IMR-90 (cell line): ENCODE measurements around the gene IAPP. TPM values are rescaled to one million over a fixed set of nuclear protein-coding genes. Genes with fewer than 3 reads are reported as not detected.

ENCODE experiments used
- ATAC-seq: fragments of 200-7000 bp; cut with Tn5 transposase; 2 replicates; pipeline ENCODE4 v1.9.1; 2020; ENCODE audit warnings: low read depth, mild to moderate bottlenecking, moderate library complexity
- BruUV-seq: library from RNA; stranded (reverse); fragments of 400-500 nt; replicated peaks from 2 replicates; lab custom pipeline; 2021; lab: Mats Ljungman, UMichigan
- CTCF ChIA-PET: fragments of 300-600 bp; formaldehyde crosslinking; extraction: SDS; loops from one replicate; lab custom pipeline; 2021; ENCODE audit warnings: antibody characterized with exemption; lab: Yijun Ruan, JAX
- POLR2A ChIA-PET: fragments of 300-600 bp; sonication (Branson Sonifier 250); formaldehyde crosslinking; loops from one replicate; lab custom pipeline; 2022; ENCODE audit warnings: antibody characterized with exemption; ENCODE audit not compliant: unreplicated experiment; lab: Charles Lee
- DNase-seq: peaks from one replicate; pipeline ENCODE4 v3.0.0; 2013
- H2AFZ ChIP-seq: replicated peaks from 2 replicates; pipeline ENCODE3; 2013; ENCODE audit warnings: low read length, mild to moderate bottlenecking; ENCODE audit not compliant: poor library complexity
- H2AK5ac ChIP-seq: 2 replicates; pipeline ENCODE4 v1.6.1; 2013; ENCODE audit warnings: low read depth, low read length, inconsistent platforms
- H2AK9ac ChIP-seq: replicated peaks from 2 replicates; pipeline ENCODE3; 2013; ENCODE audit warnings: mild to moderate bottlenecking, low read depth, low read length, moderate library complexity; ENCODE audit not compliant: poor library complexity
- H2BK120ac ChIP-seq: 2 replicates; pipeline ENCODE4 v1.6.1; 2013; ENCODE audit warnings: low read depth, low read length, inconsistent platforms
- H2BK15ac ChIP-seq: 3 replicates; pipeline ENCODE4 v1.6.1; 2013; ENCODE audit warnings: low read depth, low read length, inconsistent platforms
- H2BK20ac ChIP-seq: 2 replicates; pipeline ENCODE4 v1.6.1; 2013; ENCODE audit warnings: low read depth, mild to moderate bottlenecking, inconsistent platforms, low read length, moderate library complexity
- H2BK5ac ChIP-seq: 2 replicates; pipeline ENCODE4 v1.6.1; 2013; ENCODE audit warnings: mild to moderate bottlenecking, low read depth, low read length, inconsistent platforms; ENCODE audit not compliant: poor library complexity, severe bottlenecking
- H3K14ac ChIP-seq: replicated peaks from 2 replicates; pipeline ENCODE4 v1.6.1; 2013; ENCODE audit warnings: low read depth, low read length, inconsistent platforms
- H3K18ac ChIP-seq: 2 replicates; pipeline ENCODE4 v1.6.1; 2013; ENCODE audit warnings: low read depth, low read length, control low read depth
- H3K23ac ChIP-seq: 2 replicates; pipeline ENCODE4 v1.6.1; 2013; ENCODE audit warnings: low read depth, low read length, inconsistent platforms
- H3K27ac ChIP-seq: 2 replicates; pipeline ENCODE4 v1.5.1; 2013; ENCODE audit warnings: mild to moderate bottlenecking, control low read depth, low read length; ENCODE audit not compliant: insufficient read depth
- H3K27me3 ChIP-seq: 2 replicates; pipeline ENCODE4 v1.6.1; 2013; ENCODE audit warnings: low read length; ENCODE audit not compliant: control insufficient read depth, insufficient read depth
- H3K36me3 ChIP-seq: 2 replicates; pipeline ENCODE4 v1.6.1; 2013; ENCODE audit warnings: low read length, mixed read lengths; ENCODE audit not compliant: control insufficient read depth, insufficient read depth
- H3K4ac ChIP-seq: 2 replicates; pipeline ENCODE4 v1.6.1; 2013; ENCODE audit warnings: low read depth, low read length, inconsistent platforms
- H3K4me1 ChIP-seq: 2 replicates; pipeline ENCODE4 v1.6.1; 2013; ENCODE audit warnings: low read length, mixed read lengths; ENCODE audit not compliant: control insufficient read depth, insufficient read depth
- H3K4me2 ChIP-seq: 2 replicates; pipeline ENCODE4 v1.6.1; 2013; ENCODE audit warnings: low read depth, mild to moderate bottlenecking, control low read depth, low read length, moderate library complexity
- H3K4me3 ChIP-seq: 2 replicates; pipeline ENCODE4 v1.5.1; 2013; ENCODE audit warnings: low read depth, mild to moderate bottlenecking, control low read depth, low read length, moderate library complexity; ENCODE audit not compliant: insufficient read depth
- H3K56ac ChIP-seq: 2 replicates; pipeline ENCODE4 v1.6.1; 2013; ENCODE audit warnings: low read length, inconsistent platforms; ENCODE audit not compliant: insufficient read depth; ENCODE audit errors: extremely low read depth
- H3K79me1 ChIP-seq, 2 experiments: 2 replicates each; pipeline ENCODE4 v1.6.1; 2013; ENCODE audit warnings: low read length in 2 of 2, inconsistent platforms in 1 of 2, low read depth in 1 of 2
- H3K9ac ChIP-seq: 2 replicates; pipeline ENCODE4 v1.6.1; 2013; ENCODE audit warnings: low read depth, low read length, control low read depth
- H3K9me1 ChIP-seq: 2 replicates; pipeline ENCODE4 v1.6.1; 2013; ENCODE audit warnings: low read length, inconsistent platforms; ENCODE audit not compliant: insufficient read depth
- H3K9me3 ChIP-seq: 2 replicates; pipeline ENCODE4 v1.6.1; 2013; ENCODE audit warnings: low read length; ENCODE audit not compliant: control insufficient read depth, insufficient read depth
- H4K20me1 ChIP-seq: 2 replicates; pipeline ENCODE4 v1.6.1; 2013; ENCODE audit warnings: low read length, inconsistent platforms; ENCODE audit not compliant: insufficient read depth
- H4K5ac ChIP-seq: 2 replicates; pipeline ENCODE4 v1.6.1; 2013; ENCODE audit warnings: mild to moderate bottlenecking, low read depth, low read length, control low read depth
- H4K8ac ChIP-seq, 2 experiments: 2 replicates each; pipeline ENCODE4 v1.6.1; 2013; ENCODE audit warnings: low read depth in 2 of 2, low read length in 2 of 2, control low read depth in 1 of 2, inconsistent platforms in 1 of 2
- H4K91ac ChIP-seq: 2 replicates; pipeline ENCODE4 v1.6.1; 2013; ENCODE audit warnings: low read depth, low read length, inconsistent platforms; ENCODE audit not compliant: insufficient read depth
- BHLHE40 ChIP-seq: fragments of 150-350 bp; IDR thresholded peaks from 2 replicates; pipeline ENCODE4 v1.6.1; 2016; ENCODE audit warnings: mild to moderate bottlenecking, low read depth, low read length
- CEBPB ChIP-seq: IDR thresholded peaks from 2 replicates; pipeline ENCODE4 v1.6.1; 2012; ENCODE audit warnings: low read depth, low read length, improper control_type of control experiment
- CHD1 ChIP-seq: IDR thresholded peaks from 2 replicates; pipeline ENCODE4 v1.6.1; 2012; ENCODE audit warnings: low read depth, low read length, improper control_type of control experiment
- MAFK ChIP-seq: IDR thresholded peaks from 2 replicates; pipeline ENCODE4 v1.6.1; 2012; ENCODE audit warnings: low read depth, low read length, improper control_type of control experiment
- MAZ ChIP-seq: IDR thresholded peaks from 2 replicates; pipeline ENCODE4 v1.6.1; 2012; ENCODE audit warnings: low read depth, mild to moderate bottlenecking, low read length, improper control_type of control experiment, moderate library complexity, borderline replicate concordance
- MXI1 ChIP-seq: IDR thresholded peaks from 2 replicates; pipeline ENCODE4 v1.6.1; 2012; ENCODE audit warnings: low read depth, mild to moderate bottlenecking, low read length, moderate library complexity, borderline replicate concordance
- NFE2L2 ChIP-seq: fragments of 150-350 bp; IDR thresholded peaks from 2 replicates; pipeline ENCODE4 v1.6.1; 2016; ENCODE audit warnings: low read depth, mild to moderate bottlenecking, low read length
- RAD21 ChIP-seq: IDR thresholded peaks from 2 replicates; pipeline ENCODE4 v1.6.1; 2012; ENCODE audit warnings: low read length, improper control_type of control experiment
- RFX5 ChIP-seq: IDR thresholded peaks from 2 replicates; pipeline ENCODE4 v1.8.0; 2012; ENCODE audit warnings: low read depth, mild to moderate bottlenecking, low read length, moderate library complexity
- SMC3 ChIP-seq: fragments of 150-350 bp; IDR thresholded peaks from 2 replicates; pipeline ENCODE4 v1.6.1; 2016; ENCODE audit warnings: low read depth, mild to moderate bottlenecking, antibody characterized with exemption, low read length, moderate library complexity
- WGBS, 2 experiments: methylation state at CpG; one replicate each; pipeline versions ENCODE4 v1.1.5 to v1.1.7; 2013; ENCODE audit warnings: missing lambda C conversion rate in 2 of 2; ENCODE audit not compliant: insufficient read length in 1 of 2; ENCODE audit errors: extremely low coverage in 2 of 2; 5-methylcytosine and 5-hydroxymethylcytosine counted together
- dilution Hi-C: fragments of 300-500 bp; cut with HindIII; formaldehyde crosslinking; loops from one replicate; pipeline ENCODE4 v1.14.3; 2018; ENCODE audit warnings: low sequenced_read_pairs; ENCODE audit not compliant: unreplicated experiment
- in situ Hi-C: fragments of 300-500 bp; cut with MboI; formaldehyde crosslinking; loops from 3 replicates; pipeline ENCODE4 v1.14.3; 2019; ENCODE audit warnings: low sequenced_read_pairs, inconsistent platforms, mixed read lengths
- intact Hi-C: fragments of 100-400 bp; cut with micrococcal nuclease; formaldehyde crosslinking; loops from 2 replicates; pipeline ENCODE4 v1.10.0; 2022
- polyA plus RNA-seq, 3 experiments: library from polyadenylated mRNA; depleted of rRNA; stranded (reverse); fragments of >200 nt; gene quantifications; 2 replicates each; pipeline ENCODE4 v1.2.3, GENCODE V29; 2012; ENCODE audit warnings: low replicate concordance in 1 of 3
- total RNA-seq: library from RNA; depleted of rRNA; stranded (reverse); fragments of >200 nt; gene quantifications from 2 replicates; pipeline ENCODE4 v1.2.3, GENCODE V29; 2012
- TF ChIP-seq, protein P1 (sequence below): conservative IDR thresholded peaks from 2 replicates; pipeline ENCODE4 v1.5.1; 2012; ENCODE audit warnings: mild to moderate bottlenecking, low read depth, low read length, improper control_type of control experiment
- TF ChIP-seq, protein P2 (sequence below): fragments of 150-350 bp; IDR thresholded peaks from 2 replicates; pipeline ENCODE4 v1.6.1; 2016; ENCODE audit warnings: low read depth, mild to moderate bottlenecking, low read length, moderate library complexity, borderline replicate concordance
- TF ChIP-seq, protein P3 (sequence below): fragments of 150-350 bp; IDR thresholded peaks from 2 replicates; pipeline ENCODE4 v1.6.1; 2017; ENCODE audit warnings: mild to moderate bottlenecking, antibody characterized with exemption, low read length, low read depth

Gene IAPP
- total and polyA plus RNA-seq, 2 of the 4 experiments (the other 2 are of a cell fraction), result not detected

DNA sequence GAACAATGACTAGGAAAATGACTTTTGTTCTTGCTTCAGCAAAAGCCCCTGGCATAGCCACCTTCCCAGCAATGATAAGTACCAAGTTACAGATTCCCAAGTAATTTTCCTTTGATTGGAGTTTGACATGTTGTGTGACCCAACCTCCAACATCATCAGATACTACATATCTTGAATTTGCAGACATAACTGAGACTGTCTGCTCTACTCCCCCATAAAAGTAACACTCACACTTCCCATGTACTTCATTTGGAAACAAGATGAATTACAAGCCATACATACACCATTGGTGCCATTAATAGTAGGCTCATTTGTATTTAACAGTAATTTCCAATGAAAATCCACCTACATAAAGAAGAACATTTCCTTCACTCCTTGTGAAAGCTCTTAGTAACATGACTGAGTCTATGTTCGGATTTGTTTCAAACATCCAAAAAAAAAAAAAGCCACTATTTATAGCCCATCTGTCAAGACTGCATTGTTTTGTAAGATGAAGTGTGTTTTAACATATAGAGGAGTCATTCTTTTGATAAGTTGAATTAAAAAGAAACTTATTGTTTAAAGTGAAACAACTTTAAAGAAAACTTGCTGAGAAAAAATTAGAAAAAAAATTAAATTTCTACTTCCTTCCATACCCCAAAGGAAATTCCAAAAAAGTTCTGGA, 26.0 kb upstream of the IAPP start:
- no peak for ATAC-seq
- in situ Hi-C loops, result no loop called here
- no TSS peak for BruUV-seq

More for the DNA sequence above, 26.0 kb upstream of the IAPP start:
- no peaks in the 10 kb centered on the region for H3K79me1 ChIP-seq
- H4K20me1 ChIP-seq, result no peaks in the 10 kb centered on the region
- no peak overlapping the region for H3K18ac ChIP-seq
- no peaks in the 10 kb centered on the region for H3K4me1 ChIP-seq
- no peak overlapping the region for H4K91ac ChIP-seq
- CTCF ChIA-PET, result no interaction called here
- DNase-seq, result no peak
- H3K27ac ChIP-seq, result no peak overlapping the region
- H3K23ac ChIP-seq, result no peak overlapping the region
- H2BK15ac ChIP-seq, result no peak overlapping the region
- intact Hi-C loops, result no loop called here
- H3K36me3 ChIP-seq, result no peaks in the 10 kb centered on the region
- no peak overlapping the region for H2BK5ac ChIP-seq
- TF ChIP-seq CEBPB (no peak), RAD21 (no peak), CHD1 (no peak), MAZ (no peak), MAFK (no peak), RFX5 (no peak), BHLHE40 (no peak), NFE2L2 (no peak), MXI1 (no peak), SMC3 (no peak)
- TF ChIP-seq, protein P1, sequence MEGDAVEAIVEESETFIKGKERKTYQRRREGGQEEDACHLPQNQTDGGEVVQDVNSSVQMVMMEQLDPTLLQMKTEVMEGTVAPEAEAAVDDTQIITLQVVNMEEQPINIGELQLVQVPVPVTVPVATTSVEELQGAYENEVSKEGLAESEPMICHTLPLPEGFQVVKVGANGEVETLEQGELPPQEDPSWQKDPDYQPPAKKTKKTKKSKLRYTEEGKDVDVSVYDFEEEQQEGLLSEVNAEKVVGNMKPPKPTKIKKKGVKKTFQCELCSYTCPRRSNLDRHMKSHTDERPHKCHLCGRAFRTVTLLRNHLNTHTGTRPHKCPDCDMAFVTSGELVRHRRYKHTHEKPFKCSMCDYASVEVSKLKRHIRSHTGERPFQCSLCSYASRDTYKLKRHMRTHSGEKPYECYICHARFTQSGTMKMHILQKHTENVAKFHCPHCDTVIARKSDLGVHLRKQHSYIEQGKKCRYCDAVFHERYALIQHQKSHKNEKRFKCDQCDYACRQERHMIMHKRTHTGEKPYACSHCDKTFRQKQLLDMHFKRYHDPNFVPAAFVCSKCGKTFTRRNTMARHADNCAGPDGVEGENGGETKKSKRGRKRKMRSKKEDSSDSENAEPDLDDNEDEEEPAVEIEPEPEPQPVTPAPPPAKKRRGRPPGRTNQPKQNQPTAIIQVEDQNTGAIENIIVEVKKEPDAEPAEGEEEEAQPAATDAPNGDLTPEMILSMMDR, result no peak
- TF ChIP-seq, protein P2, sequence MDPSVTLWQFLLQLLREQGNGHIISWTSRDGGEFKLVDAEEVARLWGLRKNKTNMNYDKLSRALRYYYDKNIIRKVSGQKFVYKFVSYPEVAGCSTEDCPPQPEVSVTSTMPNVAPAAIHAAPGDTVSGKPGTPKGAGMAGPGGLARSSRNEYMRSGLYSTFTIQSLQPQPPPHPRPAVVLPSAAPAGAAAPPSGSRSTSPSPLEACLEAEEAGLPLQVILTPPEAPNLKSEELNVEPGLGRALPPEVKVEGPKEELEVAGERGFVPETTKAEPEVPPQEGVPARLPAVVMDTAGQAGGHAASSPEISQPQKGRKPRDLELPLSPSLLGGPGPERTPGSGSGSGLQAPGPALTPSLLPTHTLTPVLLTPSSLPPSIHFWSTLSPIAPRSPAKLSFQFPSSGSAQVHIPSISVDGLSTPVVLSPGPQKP, result no peak
- TF ChIP-seq, protein P3, sequence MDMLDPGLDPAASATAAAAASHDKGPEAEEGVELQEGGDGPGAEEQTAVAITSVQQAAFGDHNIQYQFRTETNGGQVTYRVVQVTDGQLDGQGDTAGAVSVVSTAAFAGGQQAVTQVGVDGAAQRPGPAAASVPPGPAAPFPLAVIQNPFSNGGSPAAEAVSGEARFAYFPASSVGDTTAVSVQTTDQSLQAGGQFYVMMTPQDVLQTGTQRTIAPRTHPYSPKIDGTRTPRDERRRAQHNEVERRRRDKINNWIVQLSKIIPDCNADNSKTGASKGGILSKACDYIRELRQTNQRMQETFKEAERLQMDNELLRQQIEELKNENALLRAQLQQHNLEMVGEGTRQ, result no peak
- no CpG with 5 or more reads among the region's 1 CpG for WGBS, 2 experiments
- H3K4me2 ChIP-seq, result no peak overlapping the region
- dilution Hi-C loops, result no loop called here
- no peak overlapping the region for H2BK20ac ChIP-seq
- H3K4ac ChIP-seq, result no peak overlapping the region
- H3K27me3 ChIP-seq, result no peaks in the 10 kb centered on the region
- H3K9me1 ChIP-seq, result no peaks in the 10 kb centered on the region
- no peak overlapping the region for H2AK9ac ChIP-seq
- H3K14ac ChIP-seq, result no peak overlapping the region
- no peak overlapping the region for H4K5ac ChIP-seq
- H2AK5ac ChIP-seq, result no peak overlapping the region
- H2AFZ ChIP-seq, result no peak overlapping the region
- H3K9me3 ChIP-seq, result no peaks in the 10 kb centered on the region
- no peak overlapping the region for H3K56ac ChIP-seq
- POLR2A ChIA-PET, result no interaction called here
- H4K8ac ChIP-seq, result no peak overlapping the region
- no peak overlapping the region for H2BK120ac ChIP-seq
- no peak overlapping the region for H3K4me3 ChIP-seq
- no peak overlapping the region for H3K9ac ChIP-seq
